DND-41 (cell line): ENCODE data around the gene ANGPTL1.

ENCODE experiments used
- EZH2 ChIP-seq: IDR thresholded peaks from 3 replicates; pipeline ENCODE4 v1.6.1; 2012; ENCODE audit warnings: borderline replicate concordance, low read depth, mild to moderate bottlenecking, moderate library complexity, low read length, inconsistent platforms; ENCODE audit not compliant: severe bottlenecking
- TF ChIP-seq, protein P1 (sequence below): IDR thresholded peaks from 2 replicates; pipeline ENCODE4 v1.5.1; 2012; ENCODE audit warnings: borderline replicate concordance, low read length, moderate library complexity, mild to moderate bottlenecking; ENCODE audit not compliant: poor library complexity, severe bottlenecking; ENCODE audit errors: extremely low read depth

DNA sequence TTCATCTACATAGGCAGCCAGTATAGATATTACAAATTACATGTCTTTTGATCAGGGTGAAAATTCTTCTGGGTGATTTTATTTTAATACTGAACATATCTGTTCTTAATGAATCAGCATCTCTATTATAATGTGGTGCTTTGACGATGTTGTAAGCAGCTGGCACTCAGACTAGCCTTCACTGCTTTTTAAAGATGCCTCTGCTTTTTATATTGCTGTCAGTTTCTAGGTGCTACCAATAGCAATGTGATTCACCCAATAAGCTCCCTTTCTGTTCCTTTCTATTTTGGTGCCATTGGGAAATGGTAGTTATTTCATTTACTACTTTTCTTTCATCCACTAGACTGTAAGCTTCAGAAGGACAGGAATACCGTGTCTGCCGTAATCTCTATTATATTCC, 11.1 kb upstream of the ANGPTL1 start:
- TF ChIP-seq, protein P1, sequence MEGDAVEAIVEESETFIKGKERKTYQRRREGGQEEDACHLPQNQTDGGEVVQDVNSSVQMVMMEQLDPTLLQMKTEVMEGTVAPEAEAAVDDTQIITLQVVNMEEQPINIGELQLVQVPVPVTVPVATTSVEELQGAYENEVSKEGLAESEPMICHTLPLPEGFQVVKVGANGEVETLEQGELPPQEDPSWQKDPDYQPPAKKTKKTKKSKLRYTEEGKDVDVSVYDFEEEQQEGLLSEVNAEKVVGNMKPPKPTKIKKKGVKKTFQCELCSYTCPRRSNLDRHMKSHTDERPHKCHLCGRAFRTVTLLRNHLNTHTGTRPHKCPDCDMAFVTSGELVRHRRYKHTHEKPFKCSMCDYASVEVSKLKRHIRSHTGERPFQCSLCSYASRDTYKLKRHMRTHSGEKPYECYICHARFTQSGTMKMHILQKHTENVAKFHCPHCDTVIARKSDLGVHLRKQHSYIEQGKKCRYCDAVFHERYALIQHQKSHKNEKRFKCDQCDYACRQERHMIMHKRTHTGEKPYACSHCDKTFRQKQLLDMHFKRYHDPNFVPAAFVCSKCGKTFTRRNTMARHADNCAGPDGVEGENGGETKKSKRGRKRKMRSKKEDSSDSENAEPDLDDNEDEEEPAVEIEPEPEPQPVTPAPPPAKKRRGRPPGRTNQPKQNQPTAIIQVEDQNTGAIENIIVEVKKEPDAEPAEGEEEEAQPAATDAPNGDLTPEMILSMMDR = no peak
- no peak for TF ChIP-seq EZH2
